ENCODE measurements around the gene LRRC4B.
"Not testable (repeated sequence)": the region's sequence is repeated elsewhere in the genome, so short reads cannot be mapped to it uniquely, and the experiment has no call there.

The LRRC4B gene

DNA sequence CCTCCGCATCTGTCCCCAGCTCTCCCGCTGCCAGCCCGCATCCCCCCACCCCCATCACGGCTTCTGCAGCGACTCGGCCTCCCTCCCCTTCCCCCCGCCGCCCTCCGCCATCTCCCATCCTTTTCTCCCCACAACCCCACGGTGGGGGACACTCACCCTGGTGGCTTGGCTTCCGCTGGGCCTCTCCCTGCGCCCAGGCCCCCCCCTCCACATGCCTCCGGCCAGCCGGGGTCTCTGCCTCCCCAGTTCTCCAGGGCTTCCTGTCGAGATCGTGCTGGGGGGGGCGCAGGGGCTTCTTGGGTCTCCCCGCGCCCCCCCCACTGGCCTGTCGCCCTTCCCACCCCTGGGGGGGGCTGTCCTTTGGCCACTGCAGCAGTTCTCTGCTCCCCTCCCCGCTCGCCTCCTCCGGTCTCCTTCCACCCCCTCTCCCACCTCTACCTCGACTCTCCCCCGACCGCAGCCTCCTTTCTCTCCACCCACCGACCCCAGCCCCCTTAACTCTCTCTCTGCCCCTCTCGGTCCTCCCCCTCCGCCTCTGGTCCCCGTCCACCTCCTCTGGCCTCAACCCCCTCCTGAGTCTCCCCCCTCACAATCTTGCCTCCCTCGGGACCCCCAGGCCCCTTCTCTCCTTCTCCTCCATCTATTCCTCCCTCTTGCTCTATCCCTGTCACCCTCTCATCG is 17.1 kb downstream of the LRRC4B start:
- no peak for FAIRE-seq

DNA sequence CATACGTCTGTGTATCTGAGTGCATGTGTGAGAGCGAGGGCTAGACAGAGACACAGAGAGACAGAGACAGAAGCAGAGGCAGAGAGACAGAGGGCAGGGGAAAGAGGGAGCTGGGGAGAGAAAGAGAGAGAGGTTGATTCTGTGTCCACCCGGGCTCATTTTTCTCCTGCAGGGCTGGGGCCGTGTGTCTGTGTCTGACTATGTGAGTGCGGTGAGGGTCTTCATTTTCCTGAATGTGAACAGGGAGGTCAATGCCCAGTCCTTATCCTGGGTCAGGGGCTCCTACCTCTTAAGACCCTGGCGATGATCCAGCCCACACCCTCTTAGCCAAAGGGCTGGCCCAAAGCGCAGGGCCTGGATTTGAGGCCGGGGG is 17.7 kb downstream of the LRRC4B start:
- no peak for FAIRE-seq

DNA sequence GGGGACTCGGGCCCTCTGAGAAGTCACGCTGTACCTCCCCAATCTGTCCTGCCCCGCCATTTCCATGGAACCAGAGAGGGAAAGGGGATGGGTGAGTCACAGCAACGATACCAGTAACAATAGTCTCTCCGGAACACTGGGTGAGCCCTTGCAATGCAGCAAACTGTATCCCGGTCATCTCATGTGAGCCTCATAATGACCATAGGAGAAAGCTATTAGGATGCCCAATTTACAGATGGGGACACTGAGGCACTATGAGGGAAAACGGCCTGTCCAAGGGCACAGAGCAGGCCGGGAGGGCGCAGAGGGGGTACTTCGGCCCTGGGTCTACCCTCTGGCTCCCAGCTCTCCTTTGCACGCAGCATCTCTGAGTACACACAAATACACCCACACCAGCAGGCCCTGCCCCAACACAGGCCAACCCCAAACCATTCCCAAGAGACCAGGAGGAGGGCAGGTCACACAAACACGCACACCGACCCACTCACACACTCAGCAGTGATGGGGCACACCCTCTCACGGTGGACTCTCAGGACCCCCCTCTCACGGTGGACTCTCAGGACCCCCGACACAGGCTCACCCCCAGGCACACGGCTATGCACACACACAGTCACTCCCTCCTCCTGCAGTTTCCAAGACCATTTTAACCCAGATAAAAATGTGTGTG is 18.2 kb downstream of the LRRC4B start:
- no peak for FAIRE-seq

DNA sequence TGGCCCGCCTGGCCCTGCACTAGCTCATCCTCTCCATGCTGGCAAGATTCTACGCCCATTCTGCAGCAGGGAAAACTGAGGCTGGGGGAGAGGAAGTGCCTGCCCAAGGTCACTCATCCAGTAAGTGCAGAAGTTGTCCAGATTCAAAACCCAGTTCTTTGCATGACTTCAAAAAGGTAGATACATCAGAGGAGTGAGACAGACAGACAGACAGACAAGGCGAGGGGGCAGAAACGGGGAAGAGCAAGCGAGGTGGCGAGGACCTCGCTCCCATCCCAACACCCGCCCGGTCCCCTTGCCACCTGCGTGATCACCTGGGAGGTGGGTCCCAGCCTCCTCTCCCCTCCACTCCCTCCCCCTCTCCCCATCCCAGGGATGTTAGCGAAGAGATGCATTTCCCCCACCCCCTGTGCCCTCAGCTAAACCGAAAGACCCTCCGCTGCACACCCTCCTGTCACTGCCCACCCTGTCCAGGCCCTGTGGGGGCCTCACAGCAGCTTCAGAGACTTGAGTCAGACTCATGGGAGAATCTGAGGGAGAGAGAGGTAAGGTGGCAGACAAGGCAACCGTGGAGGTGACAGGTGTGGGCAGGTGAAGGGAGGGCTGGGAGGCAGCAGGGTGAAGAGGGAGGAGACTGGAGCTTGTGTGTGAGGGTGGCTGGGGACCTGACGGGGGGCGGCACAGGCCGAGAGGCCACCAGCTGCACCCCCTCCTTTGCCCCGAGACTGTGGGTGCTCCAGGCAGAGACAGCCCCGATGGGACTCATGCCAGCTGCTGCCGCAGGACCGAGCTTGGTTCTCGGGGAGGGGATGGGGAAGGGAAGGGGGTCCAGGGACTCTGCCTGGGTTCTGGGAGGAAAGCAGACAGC is 18.9 kb downstream of the LRRC4B start:
- no peak for FAIRE-seq

DNA sequence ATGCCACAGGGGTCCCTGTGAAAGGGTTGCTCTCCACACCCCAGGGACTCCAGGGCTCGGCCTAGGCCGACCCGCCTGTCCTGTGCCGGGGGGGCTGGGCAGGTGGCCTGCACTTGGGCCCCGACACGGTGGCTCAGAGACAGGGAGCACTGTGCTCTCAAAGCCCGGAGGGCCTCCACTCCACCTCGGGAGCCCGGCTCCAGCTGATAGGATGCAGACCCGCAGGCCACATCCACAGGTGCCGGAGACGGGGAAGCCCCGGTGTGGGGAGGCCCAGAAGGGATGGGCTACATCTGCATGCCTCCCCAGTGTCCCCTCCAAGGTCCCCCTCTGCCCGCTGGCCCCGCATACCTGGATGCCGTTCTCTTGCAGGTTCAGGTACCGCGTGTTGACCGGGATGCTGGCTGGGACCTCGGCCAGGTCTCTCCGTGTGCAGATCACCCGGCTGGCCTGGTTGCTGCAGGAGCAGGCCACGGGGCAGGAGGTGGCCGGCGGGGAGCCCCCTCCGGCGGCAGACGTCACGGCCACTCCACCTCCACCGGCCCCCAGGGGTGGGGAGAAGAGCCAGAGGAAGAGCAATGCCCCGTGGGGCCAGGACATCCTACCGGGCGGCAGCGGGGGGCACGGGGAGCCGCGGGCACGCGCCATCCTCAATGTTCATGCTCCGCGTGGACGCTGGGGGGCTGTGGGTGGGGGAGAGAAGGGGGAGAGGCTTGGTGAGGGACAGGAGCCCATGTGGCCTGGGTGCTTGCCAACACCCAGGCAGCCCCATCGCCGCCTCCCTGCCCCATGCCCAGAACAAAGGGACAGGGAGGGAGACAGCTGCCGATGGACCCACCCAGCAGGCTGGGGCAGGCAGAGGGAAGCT is 19.8 kb downstream of the LRRC4B start:
- FAIRE-seq: no peak

DNA sequence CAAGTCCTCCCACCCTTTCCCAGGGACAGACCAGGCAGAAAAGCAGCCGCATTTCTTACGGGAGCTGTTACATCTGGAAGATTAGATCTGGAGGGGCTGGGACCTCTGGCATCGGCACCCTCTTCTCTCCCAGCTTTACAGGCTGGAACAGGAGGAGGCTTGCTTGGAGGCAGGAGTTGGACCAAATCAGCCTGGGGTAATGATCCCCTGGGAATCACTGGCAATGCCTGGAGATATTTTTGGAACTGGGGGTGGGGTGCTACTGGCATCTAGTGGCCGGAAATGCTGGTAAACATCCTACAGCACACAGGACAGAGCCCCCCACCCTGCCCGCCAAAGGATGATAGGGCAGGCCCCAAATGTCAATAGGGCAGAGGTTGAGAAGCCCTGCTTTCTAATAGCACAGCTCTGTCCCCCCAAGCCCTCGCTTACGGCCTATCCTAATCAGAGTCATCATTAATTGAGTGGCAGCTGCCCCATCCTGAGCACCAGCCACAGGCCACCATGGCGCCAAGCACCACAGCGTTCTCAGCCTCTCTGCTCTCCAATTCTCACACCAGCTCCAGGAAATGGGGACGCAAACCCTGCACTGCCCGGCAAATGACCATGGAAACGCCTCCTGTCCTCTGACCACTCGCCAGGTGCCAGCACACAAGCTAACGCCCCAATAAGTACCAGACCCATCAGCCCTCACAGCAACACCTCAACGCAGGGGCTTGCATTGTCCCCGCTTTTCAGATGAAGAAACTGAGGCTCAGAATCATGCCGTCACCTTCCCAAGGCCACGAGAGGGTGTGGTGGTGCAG is 20.6 kb downstream of the LRRC4B start:
- FAIRE-seq: no peak

DNA sequence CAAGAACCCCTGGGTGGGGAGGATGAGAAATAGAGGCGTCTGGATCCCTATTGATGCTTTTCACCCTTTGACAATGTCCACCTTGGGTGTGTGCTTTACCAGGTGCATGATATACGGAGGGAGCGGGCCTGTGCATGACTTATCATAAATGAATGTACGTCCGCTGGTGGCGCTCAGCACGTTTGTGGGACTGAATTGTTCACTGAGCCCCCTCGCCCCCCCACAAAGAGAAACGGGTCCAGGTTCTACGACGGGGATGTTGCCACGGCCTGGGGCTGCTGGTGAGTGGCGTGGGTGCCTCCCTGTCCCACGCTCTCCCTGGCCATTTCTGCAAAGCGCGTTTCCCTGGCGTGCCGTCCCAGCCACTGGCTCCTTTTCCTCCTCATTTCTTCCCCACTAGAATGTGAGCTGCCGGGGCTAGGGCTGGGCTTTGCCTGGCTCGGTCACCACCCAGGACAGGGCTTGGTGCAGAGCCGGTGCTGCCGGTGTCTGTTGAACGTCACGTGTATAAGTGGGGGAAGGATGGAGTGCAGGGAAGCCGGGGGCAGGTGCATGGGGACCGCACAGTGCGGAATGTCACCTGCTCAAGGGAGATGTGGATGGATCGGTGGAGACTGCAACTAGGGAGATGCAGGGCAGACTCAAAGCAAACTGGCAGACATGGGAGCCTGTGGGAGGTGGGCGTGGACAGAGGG is 21.6 kb downstream of the LRRC4B start:
- no peak for FAIRE-seq

DNA sequence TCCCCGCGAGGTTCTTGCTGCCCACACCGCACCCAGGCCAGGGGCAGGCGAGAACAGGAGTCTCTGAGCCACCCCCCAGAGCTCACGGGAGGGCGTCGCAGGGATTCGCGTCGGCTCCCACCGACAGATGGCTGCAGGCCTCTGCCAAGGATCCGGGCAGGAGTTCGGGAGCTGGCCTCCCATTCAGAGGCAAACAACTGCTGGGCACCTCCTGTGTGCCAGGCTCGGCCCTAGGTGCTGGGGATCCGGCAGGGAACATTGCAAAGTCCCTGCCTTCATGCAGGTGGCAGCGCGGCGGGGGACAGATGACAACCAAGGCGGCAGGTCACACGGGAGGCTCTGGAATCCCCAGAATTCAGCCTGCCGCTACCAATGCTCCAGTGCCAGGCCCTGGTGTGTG is 25.3 kb downstream of the LRRC4B start:
- no peak for FAIRE-seq

DNA sequence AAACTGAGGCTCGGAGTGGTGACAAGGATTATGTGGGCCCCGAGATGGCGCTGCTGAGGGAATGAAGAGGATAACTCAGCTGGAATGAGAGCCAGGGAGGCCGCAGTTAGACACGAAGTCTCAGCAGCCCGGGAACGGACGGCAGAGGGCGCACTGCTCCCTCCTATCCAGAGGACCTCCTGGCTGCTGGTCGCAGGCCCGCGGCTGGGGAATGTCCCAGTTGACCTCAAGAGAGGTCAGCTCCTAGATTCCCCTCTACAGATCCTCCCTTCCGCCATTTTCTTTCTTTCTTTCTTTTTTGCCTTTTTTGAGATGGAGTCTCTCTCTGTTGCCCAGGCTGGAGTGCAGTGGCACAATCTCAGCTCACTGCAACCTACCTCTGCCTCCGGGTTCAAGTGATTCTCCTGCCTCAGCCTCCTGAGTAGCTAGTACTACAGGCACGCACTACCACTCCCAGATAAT is 30.4 kb downstream of the LRRC4B start:
- FAIRE-seq: peak; percentile 70

DNA sequence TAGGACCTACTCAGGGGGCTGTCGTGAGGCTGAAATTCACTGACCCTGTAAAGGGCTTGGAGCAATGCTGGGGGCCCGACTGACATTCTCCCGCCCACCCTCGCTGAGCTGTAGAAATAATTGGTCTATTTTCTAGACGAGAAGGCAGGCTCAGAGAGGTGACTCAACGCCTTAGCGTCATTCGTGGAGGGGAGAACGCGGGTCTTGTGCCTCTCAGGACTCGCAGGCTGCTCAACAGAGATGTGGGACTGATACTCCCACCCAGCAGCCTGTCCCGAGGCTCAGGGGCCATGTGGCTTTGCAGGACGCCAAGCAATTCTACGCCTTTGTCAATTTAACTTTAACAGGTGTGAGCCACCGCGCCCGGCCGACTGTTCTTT is 30.9 kb downstream of the LRRC4B start:
- FAIRE-seq: no peak

DNA sequence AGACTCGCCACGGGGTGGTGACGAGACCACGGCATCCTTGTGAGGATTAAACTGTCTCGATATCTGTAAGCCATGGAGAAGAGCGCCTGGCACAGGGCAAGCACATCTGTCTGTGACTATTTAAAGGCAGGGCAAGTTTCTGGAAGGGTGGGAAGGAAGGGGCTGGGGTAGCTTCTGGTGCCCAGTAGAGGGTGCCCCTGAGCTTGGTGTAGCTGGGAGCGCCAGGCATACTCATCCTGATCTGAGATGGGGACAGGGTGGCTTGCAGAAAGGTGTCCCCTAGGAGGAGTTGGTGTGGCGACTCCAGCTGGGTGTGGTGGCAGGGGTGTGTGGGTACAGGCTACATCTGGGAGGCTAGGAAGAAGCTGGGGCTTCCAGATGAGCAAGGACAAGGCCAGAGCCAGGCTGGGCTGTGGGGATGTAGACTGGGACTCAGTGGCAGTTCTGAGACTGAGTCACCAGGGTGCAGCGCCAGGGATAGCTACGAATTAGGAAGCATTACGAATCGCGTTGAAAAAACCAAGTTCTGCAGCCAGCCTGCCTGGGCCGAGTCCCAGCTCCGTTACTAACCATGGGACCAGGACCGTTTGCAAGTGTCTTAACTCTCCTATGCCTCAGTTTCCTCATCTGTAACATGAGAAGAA is 31.5 kb downstream of the LRRC4B start:
- FAIRE-seq: no peak

DNA sequence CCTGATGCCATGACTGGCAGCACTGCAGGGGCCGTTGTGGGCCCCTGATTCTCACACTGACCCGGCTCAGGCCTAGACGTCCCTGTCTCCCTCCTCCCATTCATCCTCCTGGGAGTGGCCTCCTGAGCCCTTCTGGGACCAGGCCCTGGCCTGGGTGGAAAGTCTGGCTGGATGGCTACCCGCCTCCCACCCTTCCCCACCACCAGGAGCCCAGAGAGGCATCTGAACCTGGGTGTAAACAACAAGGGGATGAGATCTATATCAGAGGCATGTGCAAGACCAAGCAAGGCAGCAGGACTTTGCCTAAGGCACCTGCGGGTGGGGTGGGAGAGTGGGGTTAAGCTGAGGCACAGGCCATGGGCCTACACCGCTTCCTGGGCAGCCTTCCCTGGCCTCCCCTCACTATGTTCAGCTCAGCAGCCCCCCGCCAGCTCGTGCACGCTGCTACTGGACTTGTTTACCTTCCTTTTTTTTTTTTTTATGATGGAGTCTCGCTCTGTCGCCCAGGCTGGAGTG is 32.5 kb downstream of the LRRC4B start:
- no peak for FAIRE-seq

DNA sequence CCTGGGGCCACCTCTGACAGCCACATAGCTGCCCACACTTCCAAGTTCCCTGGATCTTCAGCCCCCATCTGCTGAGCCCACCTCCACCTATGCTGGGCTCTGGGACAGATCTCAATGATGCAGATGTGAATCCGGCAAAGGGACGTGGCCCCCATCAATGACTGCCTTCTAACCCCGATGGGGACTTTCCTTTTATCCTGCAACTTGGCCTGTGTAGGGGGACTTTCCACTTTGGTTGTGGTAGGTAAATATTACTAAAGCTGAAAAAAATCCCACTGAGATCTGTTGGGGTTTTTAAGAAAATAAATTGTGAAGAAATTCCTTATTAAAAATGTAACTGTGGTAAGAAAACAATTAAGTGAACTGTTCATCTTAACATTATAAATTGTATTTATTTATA is 33.8 kb downstream of the LRRC4B start:
- no peak for FAIRE-seq

DNA sequence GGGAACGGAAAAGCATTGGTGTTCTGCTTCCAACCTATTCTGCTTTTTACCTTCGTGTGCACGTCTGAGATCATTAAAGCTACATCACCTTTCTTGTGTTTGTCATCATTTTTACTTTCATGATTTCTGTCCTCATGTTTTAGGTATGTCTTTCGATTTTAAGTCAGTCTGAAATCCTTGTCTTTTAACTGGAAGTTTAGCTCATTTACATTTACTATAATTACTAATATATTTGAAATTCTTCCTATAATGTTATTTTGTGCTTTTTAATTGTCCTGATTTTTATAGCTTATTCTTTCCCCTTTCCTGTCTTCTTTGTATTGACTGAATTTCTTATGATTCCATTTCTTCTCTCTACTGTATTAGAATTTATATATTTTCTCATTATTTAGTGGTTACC is 35.3 kb downstream of the LRRC4B start:
- no peak for FAIRE-seq

DNA sequence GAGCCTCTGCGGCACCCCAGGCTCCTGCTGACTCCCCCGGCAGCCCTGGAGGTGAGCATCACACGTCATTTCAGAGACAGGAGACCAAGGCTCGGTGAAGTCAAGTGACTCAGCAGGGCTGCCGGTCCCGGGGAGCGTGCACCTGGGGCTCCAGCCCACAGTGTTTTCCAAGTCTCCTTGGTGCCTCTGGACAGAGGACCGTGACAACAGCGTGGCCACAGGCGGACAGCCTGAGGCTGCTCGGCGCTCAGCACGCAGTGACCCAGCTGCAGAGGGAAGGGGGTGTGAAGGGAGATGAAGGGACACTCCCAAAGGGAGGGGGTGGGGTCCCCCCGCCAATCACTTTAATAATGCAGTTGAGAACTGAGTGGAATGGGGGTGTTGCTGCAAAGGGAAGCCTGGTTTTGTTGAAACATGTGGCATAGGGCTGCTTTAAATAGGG is 37.0 kb downstream of the LRRC4B start:
- no peak for FAIRE-seq

DNA sequence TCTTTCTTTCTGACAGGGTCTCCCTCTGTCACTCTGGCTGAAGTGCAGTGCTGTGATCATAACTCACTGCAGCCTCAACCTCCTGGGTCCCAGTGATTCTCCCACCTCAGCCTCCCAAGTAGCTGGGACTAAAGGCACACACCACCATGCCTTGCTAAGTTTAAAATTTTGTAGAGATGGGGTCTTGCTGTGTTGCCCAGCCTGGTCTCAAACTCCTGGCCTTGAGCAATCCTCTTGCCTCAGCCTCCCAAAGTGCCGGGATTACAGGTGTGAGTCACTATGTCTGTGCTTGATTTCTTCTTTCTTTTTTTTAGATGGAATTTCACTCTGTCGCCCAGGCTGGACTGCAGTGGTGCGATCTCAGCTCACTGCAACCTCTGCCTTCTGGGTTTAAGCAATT is 40.2 kb downstream of the LRRC4B start:
- not testable (repeated sequence) for FAIRE-seq

DNA sequence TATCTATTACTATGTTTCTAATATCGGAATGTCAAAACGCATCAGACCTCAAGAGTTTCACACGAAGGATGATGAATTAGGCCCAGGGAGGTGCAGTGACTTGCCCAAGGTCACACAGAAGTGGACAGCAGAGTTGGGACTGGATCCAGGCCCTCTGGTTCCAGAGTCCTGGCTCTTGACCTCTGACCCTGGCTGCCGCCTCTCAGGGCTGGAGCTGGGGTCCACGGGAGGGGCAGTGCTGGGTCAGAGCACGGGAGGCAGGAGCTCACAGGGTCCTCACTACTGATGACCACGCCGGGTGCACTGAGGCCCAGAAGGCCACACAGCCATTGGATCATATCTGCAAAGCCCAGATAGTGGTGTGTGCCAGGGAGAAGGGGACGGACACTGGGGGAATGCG is 45.4 kb downstream of the LRRC4B start:
- no peak for FAIRE-seq

DNA sequence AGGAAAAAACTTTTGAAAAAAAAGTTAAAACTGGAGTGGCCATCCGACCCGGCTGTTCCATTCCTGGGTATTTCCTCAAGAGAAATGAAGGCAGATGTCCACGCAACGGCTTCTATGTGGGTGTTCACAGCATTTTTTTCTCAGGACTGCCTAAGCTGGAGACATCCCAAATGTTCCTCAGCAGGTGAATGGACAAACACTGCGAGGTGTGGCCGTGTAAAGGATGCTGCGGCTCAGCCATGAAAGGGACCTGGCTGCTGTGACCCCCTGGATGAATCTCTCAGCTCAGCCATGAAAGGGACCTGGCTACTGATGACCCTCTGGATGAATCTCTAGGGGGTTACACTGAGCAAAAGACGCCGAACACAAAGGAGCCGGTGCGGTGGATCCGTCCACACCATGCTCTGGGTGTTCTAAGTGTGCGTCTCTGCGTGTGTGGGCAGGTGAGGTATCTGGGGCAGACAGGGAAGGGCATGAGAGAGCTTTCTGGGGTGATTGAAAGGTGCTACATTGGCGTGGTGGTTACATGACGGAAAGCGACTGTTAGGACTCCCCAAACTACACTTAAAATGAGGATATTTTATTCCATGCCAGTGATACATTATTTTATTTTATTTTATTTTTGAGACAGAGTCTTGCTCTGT is 47.3 kb downstream of the LRRC4B start:
- FAIRE-seq: no peak

DNA sequence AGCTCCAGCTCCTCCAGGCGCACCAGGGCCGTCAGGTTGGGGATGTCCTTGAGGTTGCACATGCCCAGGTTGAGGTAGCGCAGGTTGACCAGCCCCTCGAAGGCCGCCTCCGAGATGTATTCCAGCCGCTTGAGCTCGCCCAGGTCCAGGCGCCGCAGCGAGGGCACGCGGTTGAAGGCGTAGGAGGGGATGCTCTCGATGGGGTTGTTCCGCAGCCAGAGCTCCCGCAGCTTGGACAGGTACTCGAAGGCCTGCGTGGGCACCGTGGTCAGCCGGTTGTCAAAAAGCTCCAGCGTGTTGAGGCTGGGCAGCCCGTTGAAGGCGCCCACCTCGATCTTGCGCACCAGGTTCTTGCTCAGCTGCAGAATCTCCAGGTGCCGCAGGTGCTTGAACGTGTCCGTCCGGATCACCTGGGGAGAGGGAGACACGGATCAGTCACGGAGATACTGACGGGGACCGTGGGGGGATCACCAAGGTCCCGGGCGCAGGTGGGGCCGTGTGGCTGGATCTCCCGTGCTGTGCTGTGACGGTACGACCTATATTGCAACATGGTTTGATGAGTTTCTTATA is 49.1 kb downstream of the LRRC4B start:
- no peak for FAIRE-seq
